ENCODE data around the gene SH3BP4.

DNA sequence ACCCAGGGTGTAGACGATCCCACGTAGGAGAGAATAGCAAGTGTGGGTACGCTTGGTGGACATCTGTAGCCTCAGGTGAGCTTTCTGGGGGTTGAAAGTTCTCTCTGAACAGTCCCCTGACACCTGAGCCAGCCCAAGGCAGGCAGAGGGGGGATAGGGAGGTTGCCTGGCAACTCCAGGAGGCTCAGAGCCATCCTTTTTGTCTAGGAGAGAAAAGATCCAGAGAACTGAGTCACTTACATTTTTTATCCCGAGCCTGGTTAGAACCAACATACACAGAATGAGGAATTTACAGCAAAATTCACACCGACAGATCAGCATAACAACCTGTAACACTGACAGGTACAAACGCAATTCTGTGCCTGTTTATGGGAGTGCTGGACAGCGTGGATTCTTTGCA, 113.2 kb downstream of the SH3BP4 start:
- TF ChIP-seq CTCF (IDR thresholded peaks at IDR 0.05; ENCODE audit: control extremely low read depth in 1 of 3, insufficient read depth in 1 of 3, low read depth in 1 of 3, low read length in 3 of 3): no peak
- no peak for TF ChIP-seq SUZ12 (IDR thresholded peaks at IDR 0.05; ENCODE audit: low read length)
- TF ChIP-seq EZH2 (IDR thresholded peaks at IDR 0.05; ENCODE audit: low read depth, low read length, severe bottlenecking): no peak
- no peak for TF ChIP-seq CHD2 (IDR thresholded peaks at IDR 0.05; ENCODE audit: low read length)
- no peak for TF ChIP-seq POLR2A (IDR thresholded peaks at IDR 0.05; ENCODE audit: control extremely low read depth in 1 of 2, low read depth in 2 of 2, low read length in 2 of 2)
- no peak for TF ChIP-seq KDM1A (IDR thresholded peaks at IDR 0.05; ENCODE audit: borderline replicate concordance, low read length)
- no peak for TF ChIP-seq RNF2 (IDR thresholded peaks at IDR 0.05; ENCODE audit: borderline replicate concordance, low read depth, low read length, missing control alignments, poor library complexity, severe bottlenecking)
- no peak for TF ChIP-seq CHD1 (IDR thresholded peaks at IDR 0.05; ENCODE audit: low read depth, low read length)
- no peak for TF ChIP-seq BACH1 (IDR thresholded peaks at IDR 0.05; ENCODE audit: low read length)
- TF ChIP-seq RFX5 (IDR thresholded peaks at IDR 0.05; ENCODE audit: borderline replicate concordance, low read depth, low read length): no peak
- TF ChIP-seq PHF8 (conservative IDR thresholded peaks at IDR 0.05; ENCODE audit: low read depth, low read length): no peak
- no peak for TF ChIP-seq EP300 (IDR thresholded peaks at IDR 0.05; ENCODE audit: borderline replicate concordance in 1 of 2, low read depth in 2 of 2, low read length in 2 of 2)
- no peak for TF ChIP-seq MAFK (IDR thresholded peaks at IDR 0.05; ENCODE audit: low read depth, low read length)
- no peak for TF ChIP-seq SP1 (IDR thresholded peaks at IDR 0.05; ENCODE audit: low read depth, low read length)
